SJCRH30 (cell line): ENCODE data around the gene SSC5D. TPM values are rescaled to one million over a fixed set of nuclear protein-coding genes. Genes with fewer than 3 reads are reported as not detected.
A peak's percentile ranks its signal among the peaks of the same experiment; 100 is the strongest.

Experiments
- DNase-seq, 2 experiments: peaks; one replicate each; pipeline ENCODE4 v3.0.0-alpha.2; 2015 to 2020
- H3K27ac ChIP-seq: fragments of 250-450 bp; sonication (Bioruptor Pico); 2 replicates; pipeline ENCODE4 v1.5.1; 2020; ENCODE audit warnings: mild to moderate bottlenecking, moderate library complexity
- H3K27me3 ChIP-seq: fragments of 250-450 bp; sonication (Bioruptor Pico); 2 replicates; pipeline ENCODE4 v1.5.1; 2020; ENCODE audit warnings: mild to moderate bottlenecking, moderate library complexity
- H3K36me3 ChIP-seq: fragments of 250-450 bp; sonication (Bioruptor Pico); 2 replicates; pipeline ENCODE4 v1.5.1; 2020; ENCODE audit warnings: mild to moderate bottlenecking, moderate library complexity
- H3K4me1 ChIP-seq: fragments of 250-450 bp; sonication (Bioruptor Pico); 2 replicates; pipeline ENCODE4 v1.5.1; 2020; ENCODE audit warnings: mild to moderate bottlenecking, moderate library complexity
- H3K4me3 ChIP-seq: fragments of 250-450 bp; sonication (Bioruptor Pico); 2 replicates; pipeline ENCODE4 v1.5.1; 2020; ENCODE audit warnings: mild to moderate bottlenecking, moderate library complexity
- H3K9me3 ChIP-seq: fragments of 250-450 bp; sonication (Bioruptor Pico); replicated peaks from 2 replicates; pipeline ENCODE4 v1.5.1; 2020; ENCODE audit warnings: mild to moderate bottlenecking, moderate library complexity
- total RNA-seq: library from RNA; depleted of rRNA; stranded (reverse); fragments of >200 nt; shearing (Covaris generic); gene quantifications from 2 replicates; pipeline ENCODE4 v1.2.3, GENCODE V29; 2014

SSC5D gene
- total RNA-seq, 1 experiment from 2014 or later, result 3.1 TPM

DNA sequence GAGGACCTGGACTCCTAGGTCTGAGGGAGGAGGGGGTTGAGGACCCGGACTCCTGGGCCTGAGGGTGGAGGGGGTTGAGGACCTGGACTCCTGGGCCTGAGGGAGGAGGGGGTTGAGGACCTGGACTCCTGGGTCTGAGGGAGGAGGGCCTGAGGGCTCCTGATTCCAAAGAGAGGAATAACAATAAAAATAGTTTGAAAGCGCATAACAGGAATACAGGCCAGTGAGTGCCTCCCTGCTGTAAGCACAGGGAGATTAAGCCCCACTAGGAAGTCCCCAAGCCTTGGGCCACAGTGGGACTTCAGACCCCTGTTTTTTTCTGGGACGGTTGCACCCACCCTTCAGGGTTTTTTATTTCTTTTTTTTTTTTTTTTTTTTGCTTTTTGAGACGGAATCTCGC lies 49.9 kb downstream of the SSC5D start:
- no peaks in the 10 kb centered on the region for H3K36me3 ChIP-seq
- no peak overlapping the region for H3K4me3 ChIP-seq
- no peaks in the 10 kb centered on the region for H3K27me3 ChIP-seq
- no peaks in the 10 kb centered on the region for H3K9me3 ChIP-seq
- no peak for DNase-seq
- H3K4me1 ChIP-seq, result peaks cover 36% of the 10 kb centered on the region
- H3K27ac ChIP-seq, result peak overlapping the region; percentile 79

DNA sequence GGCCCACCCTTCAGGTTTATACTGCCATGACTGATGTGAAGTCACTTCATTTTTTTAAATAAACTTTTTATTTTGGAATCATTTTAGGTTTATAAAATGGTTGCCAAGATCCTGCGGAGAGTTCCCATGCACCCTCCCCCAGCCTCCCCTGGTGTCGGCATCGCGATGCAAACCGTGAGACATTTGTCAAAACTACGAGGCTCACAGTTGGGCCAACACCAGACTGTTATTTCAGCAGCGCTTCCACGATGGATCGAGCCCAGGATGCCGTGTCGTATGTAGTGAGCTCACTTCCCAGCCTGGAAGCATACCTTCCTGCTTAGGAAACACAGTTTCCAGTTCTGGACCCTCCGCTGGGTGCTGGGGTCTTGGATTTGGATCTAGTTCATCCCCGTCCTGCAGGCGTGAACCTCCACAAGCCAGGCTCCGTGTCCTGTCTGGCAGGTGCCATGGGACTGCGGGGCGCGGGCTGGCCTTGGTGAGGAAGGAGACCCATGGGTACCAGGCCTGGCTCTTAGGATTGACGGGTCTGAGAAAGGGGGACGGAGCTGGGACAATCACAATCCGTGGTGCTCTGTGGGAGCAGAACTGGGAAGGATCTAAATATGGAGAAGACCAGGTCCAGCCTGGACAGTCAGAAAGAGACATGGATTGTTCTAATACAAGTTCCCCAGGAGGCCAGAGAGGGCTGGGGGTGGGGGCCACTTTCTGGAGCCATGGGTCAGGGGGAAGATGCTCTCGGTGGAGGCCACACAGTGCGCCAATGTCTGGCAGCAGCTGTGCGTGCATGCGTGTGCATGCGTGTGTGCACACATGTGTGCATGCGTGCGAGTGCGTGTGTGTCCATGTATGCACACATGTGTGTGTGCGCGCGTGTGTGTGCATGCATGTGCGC lies 51.1 kb downstream of the SSC5D start:
- peaks cover 36% of the 10 kb centered on the region for H3K4me1 ChIP-seq
- no peak overlapping the region; the same call in 1 of the 2 replicates for H3K27ac ChIP-seq
- no peaks in the 10 kb centered on the region for H3K36me3 ChIP-seq
- DNase-seq, result no peak
- H3K4me3 ChIP-seq, result no peak overlapping the region
- H3K27me3 ChIP-seq, result no peaks in the 10 kb centered on the region
- no peaks in the 10 kb centered on the region for H3K9me3 ChIP-seq

DNA sequence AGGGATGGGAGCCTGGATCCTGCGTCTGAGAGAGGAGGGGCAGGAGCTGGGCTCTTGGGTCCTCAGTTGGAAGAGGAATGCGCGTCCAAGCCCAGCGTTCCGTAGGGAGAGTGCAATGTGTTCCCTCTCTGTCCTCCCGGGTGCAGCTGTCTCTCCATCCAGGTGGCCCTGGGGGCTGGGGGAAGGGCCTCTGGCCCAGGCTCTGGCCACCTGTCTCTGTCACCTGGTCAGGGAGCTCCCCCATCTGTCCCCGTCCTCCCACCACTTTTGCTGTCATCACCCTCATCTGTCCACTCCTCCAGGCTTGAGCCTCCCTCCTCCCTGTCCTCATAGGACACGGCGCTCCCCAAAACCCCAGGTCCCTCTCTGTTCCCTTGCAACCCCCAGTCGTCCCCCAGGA lies 52.4 kb downstream of the SSC5D start:
- Histone ChIP-seq H3K9me3 (no peaks in the 10 kb centered on the region), H3K4me3 (no peak overlapping the region), H3K27ac (peak overlapping the region; percentile 19; the same call in 1 of the 2 replicates), H3K36me3 (no peaks in the 10 kb centered on the region), H3K4me1 (peaks cover 43% of the 10 kb centered on the region), H3K27me3 (no peaks in the 10 kb centered on the region)
- DNase-seq, result peak; percentile 65 to 74

DNA sequence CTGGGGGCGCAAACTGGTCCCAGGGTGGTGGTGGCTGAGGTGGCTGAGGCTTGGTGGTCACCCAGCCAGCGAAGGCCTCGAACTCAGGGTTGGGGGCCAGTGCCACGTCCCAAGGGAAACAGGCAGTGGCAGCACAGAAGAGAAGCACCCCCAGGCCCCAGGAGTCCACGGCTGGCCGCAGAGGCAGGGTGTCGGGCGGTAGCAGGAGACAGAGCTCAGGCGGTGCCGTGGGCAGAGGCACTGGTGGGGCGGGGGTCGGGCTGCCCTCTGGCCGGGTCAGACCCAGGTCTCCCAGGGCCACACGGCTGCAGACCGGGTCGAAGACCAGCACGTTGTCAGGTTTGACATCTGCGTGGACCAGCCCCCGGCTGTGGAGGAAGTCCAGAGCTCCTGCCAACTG lies 52.9 kb downstream of the SSC5D start:
- no peak for DNase-seq
- Histone ChIP-seq H3K4me1 (peaks cover 43% of the 10 kb centered on the region), H3K4me3 (no peak overlapping the region), H3K36me3 (no peaks in the 10 kb centered on the region), H3K9me3 (no peaks in the 10 kb centered on the region), H3K27me3 (no peaks in the 10 kb centered on the region), H3K27ac (peak overlapping the region; percentile 17; the same call in 1 of the 2 replicates)

DNA sequence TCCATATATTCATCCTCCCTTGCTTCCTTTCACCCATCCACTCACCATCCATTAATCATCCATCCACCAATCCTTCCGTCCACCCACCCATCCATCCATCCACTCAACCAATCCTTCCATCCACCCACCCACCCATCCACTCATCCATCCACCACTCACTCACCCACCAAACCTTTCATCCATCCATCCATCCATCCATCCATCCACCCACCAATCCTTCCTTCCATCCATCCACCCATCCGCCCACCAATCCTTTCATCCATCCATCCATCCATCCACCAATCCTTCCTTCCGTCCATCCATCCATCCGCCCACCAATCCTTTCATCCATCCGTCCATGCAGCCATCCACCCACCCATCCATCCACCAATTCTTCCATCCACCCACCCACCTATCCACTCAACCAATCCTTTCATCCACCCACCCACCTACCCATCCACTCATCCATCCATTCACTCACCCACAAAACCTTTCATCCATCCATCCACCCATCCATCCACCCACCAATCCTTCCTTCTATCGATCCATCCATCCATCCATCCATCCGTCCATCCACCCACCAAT lies 54.1 kb downstream of the SSC5D start:
- Histone ChIP-seq H3K27ac (no peak overlapping the region), H3K4me1 (peaks cover 40% of the 10 kb centered on the region), H3K27me3 (no peaks in the 10 kb centered on the region), H3K4me3 (no peak overlapping the region), H3K9me3 (no peaks in the 10 kb centered on the region), H3K36me3 (no peaks in the 10 kb centered on the region)
- no peak for DNase-seq

DNA sequence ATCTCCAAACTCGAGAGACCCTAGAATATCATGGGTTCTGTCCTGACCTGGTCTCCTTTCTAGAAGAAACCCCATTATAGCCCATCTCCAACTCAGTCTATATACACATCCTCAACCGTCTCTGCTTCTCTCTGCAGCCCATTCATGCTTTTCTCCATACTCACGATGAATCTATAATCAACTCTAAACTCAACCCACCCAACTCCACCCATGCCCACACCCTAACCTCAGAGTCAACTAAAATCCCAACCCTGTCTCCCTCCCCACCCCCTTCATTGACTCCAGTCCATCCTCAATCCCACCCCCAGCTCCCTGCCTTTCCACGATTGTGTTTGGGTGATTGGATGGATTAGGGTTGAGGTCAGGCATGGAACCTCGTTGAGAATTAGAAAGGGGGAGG lies 55.3 kb downstream of the SSC5D start:
- no peaks in the 10 kb centered on the region for H3K9me3 ChIP-seq
- H3K4me1 ChIP-seq, result peaks cover 42% of the 10 kb centered on the region
- H3K36me3 ChIP-seq, result no peaks in the 10 kb centered on the region
- H3K27ac ChIP-seq, result no peak overlapping the region
- H3K4me3 ChIP-seq, result no peak overlapping the region
- DNase-seq, result no peak
- H3K27me3 ChIP-seq, result no peaks in the 10 kb centered on the region

DNA sequence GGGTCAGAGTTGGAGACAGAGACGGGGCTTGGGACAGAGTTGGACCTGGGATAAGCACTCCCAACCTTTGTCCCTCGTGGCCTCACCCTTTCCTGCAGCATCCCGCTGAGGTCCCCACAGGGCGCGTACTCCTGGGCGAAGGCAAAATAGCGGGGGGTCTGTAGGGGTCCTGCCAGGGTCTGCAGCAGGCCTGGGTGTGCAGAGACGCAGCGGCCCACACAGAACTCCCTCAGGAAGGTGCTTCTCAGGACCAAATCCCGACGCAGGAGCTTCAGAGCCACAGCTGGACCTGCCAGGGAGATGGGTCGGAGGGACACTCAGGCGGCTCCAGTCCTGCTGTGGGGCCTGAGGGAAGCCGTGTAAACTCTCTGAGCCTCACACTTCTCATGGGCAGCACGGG lies 55.8 kb downstream of the SSC5D start:
- DNase-seq, result no peak
- Histone ChIP-seq H3K9me3 (no peaks in the 10 kb centered on the region), H3K27me3 (no peaks in the 10 kb centered on the region), H3K4me3 (no peak overlapping the region), H3K36me3 (no peaks in the 10 kb centered on the region), H3K27ac (no peak overlapping the region), H3K4me1 (peaks cover 39% of the 10 kb centered on the region)

DNA sequence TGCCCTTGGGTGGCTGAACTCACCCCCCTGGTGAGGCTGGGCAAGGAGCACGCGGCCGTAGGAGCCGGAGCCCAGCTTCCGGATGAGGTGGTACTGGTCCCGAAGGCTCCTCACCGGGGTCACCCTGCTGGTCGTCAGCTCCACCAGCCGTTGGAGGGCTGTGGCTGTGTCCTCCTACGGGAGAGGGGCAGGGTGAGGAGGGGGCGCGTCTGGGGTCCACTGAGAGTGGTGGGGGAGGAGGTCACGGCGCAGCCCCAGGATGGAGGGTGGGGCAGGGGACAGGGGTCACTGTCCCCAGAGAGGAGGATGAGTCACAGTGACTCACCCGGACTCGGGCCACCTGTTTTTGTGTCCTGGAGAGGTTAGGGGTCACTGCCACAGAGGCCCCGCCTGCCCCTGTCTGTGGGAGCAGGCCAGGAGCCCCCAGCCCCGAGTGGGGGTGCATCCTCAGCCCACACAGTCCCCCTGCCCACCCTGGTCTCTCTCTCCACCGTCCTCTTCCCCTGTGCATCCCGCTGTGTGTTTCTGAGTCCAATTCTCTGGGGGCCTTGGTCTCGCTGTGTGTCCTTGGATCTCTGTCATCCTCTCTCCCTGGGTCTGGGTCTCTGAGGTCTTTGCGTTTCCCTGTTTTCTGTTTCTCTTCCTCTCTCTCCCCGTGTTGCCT lies 56.7 kb downstream of the SSC5D start:
- H3K9me3 ChIP-seq, result no peaks in the 10 kb centered on the region
- peaks cover 43% of the 10 kb centered on the region for H3K4me1 ChIP-seq
- DNase-seq, result no peak
- H3K27ac ChIP-seq, result no peak overlapping the region
- no peaks in the 10 kb centered on the region for H3K36me3 ChIP-seq
- H3K27me3 ChIP-seq, result no peaks in the 10 kb centered on the region
- no peak overlapping the region for H3K4me3 ChIP-seq

DNA sequence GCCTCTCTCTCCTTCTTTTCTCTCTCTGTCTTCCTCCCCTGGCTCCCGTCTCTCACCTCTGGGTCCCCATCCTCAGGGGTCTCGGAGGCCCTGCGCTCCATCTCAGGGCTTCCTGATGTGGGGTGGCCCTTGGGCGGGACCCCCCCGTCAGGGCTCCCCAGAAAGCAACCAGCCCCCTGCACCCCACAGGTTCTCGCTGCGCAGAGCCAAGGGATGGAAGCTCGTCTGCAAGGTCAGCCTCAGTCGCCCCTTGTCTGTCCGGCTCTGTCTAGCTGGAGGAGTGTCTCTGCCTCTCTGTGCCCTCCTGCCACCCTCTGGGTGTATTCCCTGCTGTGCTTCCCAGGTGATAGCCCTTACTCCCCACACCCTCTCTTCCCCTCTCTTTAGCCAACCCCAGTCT lies 57.2 kb downstream of the SSC5D start, which contains the start of gene SBK3:
SBK3 (minus strand) TSS at position 101 of the 400 bp plus-strand sequence; CDS start at position 101, 0 bp downstream.
- H3K9me3 ChIP-seq, result no peaks in the 10 kb centered on the region
- H3K4me3 ChIP-seq, result no peak within 1 kb of the TSS
- no peaks in the 10 kb centered on the region for H3K36me3 ChIP-seq
- H3K27ac ChIP-seq, result no peak within 1 kb of the TSS
- no peak for DNase-seq
- peaks cover 43% of the 10 kb centered on the region for H3K4me1 ChIP-seq
- no peaks in the 10 kb centered on the region for H3K27me3 ChIP-seq

DNA sequence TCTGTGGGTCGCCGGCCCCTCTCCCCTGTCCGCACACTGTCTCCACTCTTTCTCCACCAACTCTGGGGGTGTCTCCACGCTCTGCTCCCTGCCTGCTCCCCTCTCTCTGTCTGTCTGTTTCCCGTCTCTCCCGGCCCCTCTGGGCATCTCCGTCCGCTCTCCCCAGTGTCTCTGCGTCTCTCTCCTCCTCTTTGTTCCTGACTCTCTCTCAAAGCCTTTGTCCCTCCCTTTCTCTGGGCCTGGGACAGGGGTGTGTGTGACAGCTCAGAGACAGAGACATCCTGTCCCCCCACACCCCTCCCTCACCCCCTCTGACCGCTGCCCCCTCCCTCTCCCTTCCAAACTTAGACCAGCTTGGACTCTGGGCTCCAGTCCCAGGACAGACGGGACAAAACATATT lies 57.8 kb downstream of the SSC5D start:
- Histone ChIP-seq H3K27me3 (no peaks in the 10 kb centered on the region), H3K4me1 (peaks cover 37% of the 10 kb centered on the region), H3K27ac (no peak overlapping the region), H3K4me3 (no peak overlapping the region), H3K9me3 (no peaks in the 10 kb centered on the region), H3K36me3 (no peaks in the 10 kb centered on the region)
- DNase-seq, result no peak

DNA sequence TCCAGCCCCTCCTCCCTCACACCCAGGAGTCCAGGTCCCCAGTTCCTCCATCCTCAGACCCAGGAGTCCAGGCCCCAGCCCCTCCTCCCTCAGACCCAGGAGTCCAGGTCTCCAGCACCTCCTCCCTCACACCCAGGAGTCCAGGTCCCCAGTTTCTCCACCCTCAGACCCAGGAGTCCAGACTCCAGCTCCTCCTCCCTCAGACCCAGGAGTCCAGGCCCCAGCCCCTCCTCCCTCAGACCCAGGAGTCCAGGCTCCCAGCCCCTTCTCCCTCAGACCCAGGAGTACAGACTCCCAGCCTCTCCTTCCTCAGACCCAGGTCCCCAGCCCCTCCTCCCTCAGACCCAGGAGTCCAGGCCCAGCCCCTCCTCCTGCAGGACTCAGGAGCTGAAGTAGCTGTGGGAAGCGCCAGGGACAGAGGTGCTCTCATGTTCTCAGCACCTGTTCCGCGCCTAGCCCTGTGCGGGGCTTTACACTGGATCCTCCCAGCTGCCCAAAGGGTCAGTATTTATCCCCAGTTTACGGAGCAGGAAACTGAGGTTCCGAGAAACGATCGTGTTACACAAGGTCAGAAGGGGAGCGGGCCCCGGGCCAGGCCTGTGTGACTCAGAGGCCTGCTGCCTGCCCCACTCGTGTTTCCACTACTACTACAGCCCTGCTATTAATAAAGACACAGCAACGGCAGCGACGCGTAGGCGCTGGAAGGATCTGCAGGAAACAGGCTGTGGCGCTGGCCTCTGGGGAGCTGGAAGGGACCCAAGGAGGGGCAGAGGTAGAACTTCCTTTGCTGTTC lies 58.8 kb downstream of the SSC5D start:
- peak; percentile 66 to 73 for DNase-seq
- Histone ChIP-seq H3K27me3 (no peaks in the 10 kb centered on the region), H3K4me3 (no peak overlapping the region), H3K36me3 (no peaks in the 10 kb centered on the region), H3K27ac (no peak overlapping the region), H3K9me3 (no peaks in the 10 kb centered on the region), H3K4me1 (peaks cover 37% of the 10 kb centered on the region)

DNA sequence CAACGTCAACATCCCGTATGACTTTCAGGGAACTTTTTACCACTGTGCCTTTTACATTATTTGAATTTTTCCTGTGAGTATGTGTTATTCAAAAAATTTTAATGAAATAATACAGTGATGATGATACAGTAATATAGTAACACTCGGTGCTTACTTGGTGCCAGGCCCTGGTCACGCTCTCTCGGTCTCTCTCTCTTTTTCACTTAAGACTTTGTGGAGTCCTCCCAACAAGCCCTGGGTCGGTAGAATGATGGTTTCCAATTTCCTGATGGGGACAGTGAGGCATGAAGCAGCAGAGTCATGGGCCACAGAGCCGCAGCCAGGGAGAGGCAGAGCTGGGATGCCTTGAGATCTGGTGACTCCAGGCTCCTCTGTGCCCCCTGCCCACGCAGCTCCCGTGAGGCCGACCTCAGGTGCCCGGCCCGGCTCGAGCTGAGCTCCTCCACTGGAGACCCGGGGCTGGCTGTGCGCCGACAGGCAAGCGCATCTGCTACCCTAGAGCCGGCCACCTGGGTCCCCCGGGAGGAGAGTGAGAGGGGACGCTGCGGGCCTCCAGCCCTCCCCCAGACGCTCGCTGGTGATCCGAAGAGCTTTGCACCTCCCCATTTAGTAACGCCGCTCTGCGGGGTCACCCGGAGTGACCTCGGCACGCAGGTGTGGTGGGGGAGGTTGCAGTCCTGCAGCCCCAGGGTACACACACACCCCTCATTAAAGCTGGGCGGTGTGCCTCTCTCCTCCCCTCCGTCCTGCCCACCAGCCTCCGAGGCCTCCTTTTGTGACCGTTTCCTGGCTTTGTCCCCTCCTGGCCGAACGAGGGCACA lies 61.5 kb downstream of the SSC5D start:
- peak; percentile 57 to 67 for DNase-seq
- Histone ChIP-seq H3K27ac (peak overlapping the region; percentile 21; the same call in 1 of the 2 replicates), H3K9me3 (no peaks in the 10 kb centered on the region), H3K4me3 (peak overlapping the region; percentile 50), H3K4me1 (peaks cover 46% of the 10 kb centered on the region), H3K36me3 (no peaks in the 10 kb centered on the region), H3K27me3 (peaks cover 12% of the 10 kb centered on the region)

DNA sequence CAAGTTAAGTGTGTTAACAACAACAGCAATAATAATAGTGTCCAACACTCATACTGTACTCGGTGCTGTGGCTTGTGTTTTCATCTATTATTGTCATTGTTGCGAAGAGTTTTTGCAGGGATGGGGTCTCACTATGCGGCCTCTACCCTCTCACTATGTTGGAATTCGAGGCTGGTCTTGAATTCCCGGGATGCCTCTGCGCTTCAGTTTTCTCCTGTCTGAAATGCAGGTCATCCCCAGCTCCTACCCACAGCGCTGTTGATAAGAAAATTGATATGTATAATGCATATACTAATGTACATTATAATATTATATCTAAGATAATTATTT lies 62.0 kb downstream of the SSC5D start:
- Histone ChIP-seq H3K27ac (no peak overlapping the region), H3K4me3 (peak overlapping the region; percentile 50), H3K27me3 (peaks cover 18% of the 10 kb centered on the region), H3K36me3 (no peaks in the 10 kb centered on the region), H3K9me3 (no peaks in the 10 kb centered on the region), H3K4me1 (peaks cover 42% of the 10 kb centered on the region)
- no peak for DNase-seq

DNA sequence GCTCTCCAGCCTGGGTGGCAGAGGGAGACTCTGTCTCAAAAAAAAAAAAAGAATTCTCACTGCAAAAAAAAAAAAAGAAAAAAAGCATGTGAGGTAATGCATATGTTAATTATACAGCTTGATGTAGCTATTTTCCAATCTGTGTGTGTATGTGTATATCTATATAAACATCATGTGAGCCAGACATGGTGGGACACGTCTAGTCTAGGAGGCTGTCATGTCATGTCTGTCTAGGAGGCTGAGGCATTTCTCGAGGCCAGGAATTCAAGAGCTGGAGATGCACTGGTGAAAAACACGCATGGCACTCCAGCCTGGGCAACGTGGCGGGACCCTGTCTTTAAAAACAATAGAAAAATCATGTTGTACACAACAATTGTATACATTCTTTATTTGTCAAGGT lies 64.0 kb downstream of the SSC5D start:
- no peak overlapping the region for H3K4me3 ChIP-seq
- H3K27ac ChIP-seq, result no peak overlapping the region
- no peaks in the 10 kb centered on the region for H3K9me3 ChIP-seq
- DNase-seq, result no peak
- no peaks in the 10 kb centered on the region for H3K36me3 ChIP-seq
- H3K27me3 ChIP-seq, result peaks cover 18% of the 10 kb centered on the region
- H3K4me1 ChIP-seq, result peaks cover 31% of the 10 kb centered on the region
